Ovary (tissue), 9 donors: ENCODE data around the gene MIDN. TPM values are rescaled to one million over a fixed set of nuclear protein-coding genes. Genes with fewer than 3 reads are reported as not detected.

Source experiments
- DNase-seq, 5 donors: peaks; one replicate each; pipeline ENCODE4 v3.0.0-alpha.2; 2019 to 2020
- H3K27ac ChIP-seq, 2 donors: fragments of 200-600 bp; one replicate each; pipeline versions ENCODE4 v1.5.1 to v1.8.0; 2019 to 2022
- H3K27me3 ChIP-seq: fragments of 200-600 bp; one replicate; pipeline ENCODE4 v1.8.0; 2022
- H3K36me3 ChIP-seq: fragments of 200-600 bp; sonication (generic); one replicate; pipeline ENCODE4 v1.5.1; 2019
- H3K4me1 ChIP-seq: one replicate; pipeline ENCODE4 v1.8.1; 2013; ENCODE audit warnings: mild to moderate bottlenecking, moderate library complexity; ENCODE audit not compliant: insufficient read depth
- H3K4me3 ChIP-seq: fragments of 200-600 bp; sonication (generic); one replicate; pipeline ENCODE4 v1.5.1; 2017
- H3K9me3 ChIP-seq, 2 donors: fragments of 200-600 bp in 1 of 2; sonication (generic) in 1 of 2; one replicate each; pipeline versions ENCODE4 v1.5.1 to v1.8.1; 2013 to 2019; ENCODE audit warnings: mild to moderate bottlenecking in 1 of 2, moderate library complexity in 1 of 2
- CTCF ChIP-seq, 3 donors: fragments of 450-650 bp in 2 of 3; fragments of 200-600 bp in 1 of 3; IDR thresholded peaks; one replicate each; pipeline versions ENCODE4 v1.5.1 to v1.8.0; 2016 to 2022; ENCODE audit warnings: antibody characterized with exemption in 3 of 3, mild to moderate bottlenecking in 1 of 3
- EP300 ChIP-seq: sonication (generic); formaldehyde crosslinking; IDR thresholded peaks from one replicate; pipeline ENCODE4 v1.6.1; 2017; ENCODE audit warnings: antibody characterized with exemption
- POLR2A ChIP-seq: fragments of 450-650 bp; IDR thresholded peaks from one replicate; pipeline ENCODE4 v1.6.1; 2017; ENCODE audit warnings: antibody characterized with exemption, mild to moderate bottlenecking, moderate library complexity
- WGBS, 3 donors: extraction: QIAGEN DNeasy Blood & Tissue Kit in 1 of 3; methylation state at CpG; one replicate each; pipeline versions ENCODE4 v1.1.5 to v1.1.7; 2013 to 2017; 5-methylcytosine and 5-hydroxymethylcytosine counted together
- intact Hi-C, 4 donors: fragments of 100-400 bp; cut with DNase I; formaldehyde crosslinking; loops; one replicate each; pipeline versions ENCODE4 v1.11.0 to v1.15.1; 2022 to 2023
- polyA plus RNA-seq, 2 donors: library from polyadenylated mRNA; stranded (reverse); fragments of 200-250 nt in 1 of 2; fragments of 350-450 nt in 1 of 2; fragmentation: Illumina TruSeq in 1 of 2; extraction: RNeasy Lipid Tissue Mini Kit (QIAGEN cat#74804) in 1 of 2; gene quantifications; one replicate each; pipeline ENCODE4 v1.2.3, GENCODE V29; 2013 to 2014
- total RNA-seq, 7 donors: library from RNA; depleted of rRNA in 2 of 7; stranded (reverse); fragments of >200 nt in 2 of 7; fragmentation: NEBNext Ultra II Directional in 3 of 7; extraction: Animal tissue kit (Norgen Biotek cat#: 25700) in 3 of 7; gene quantifications; one replicate each; pipeline versions ENCODE4 v1.1.0 to v1.2.4, GENCODE V29; 2016 to 2023
- donor health status: DM: no; HTN: no; CAD: no; lungs with moderate emphysema.
- donor health status: DM: no; HTN: no; CAD: no.
- donor health status: Bipolar disorder and iron deficiency.
- donor health status: DM: yes; HTN: yes; CAD: no.
- donor health status: DM: no; HTN: no; CAD: no.
- donor health status: DM: yes; HTN: yes; CAD: no.

The MIDN gene
- total and polyA plus RNA-seq, 9 donors, result 10.1 to 261 (median 105) TPM

DNA sequence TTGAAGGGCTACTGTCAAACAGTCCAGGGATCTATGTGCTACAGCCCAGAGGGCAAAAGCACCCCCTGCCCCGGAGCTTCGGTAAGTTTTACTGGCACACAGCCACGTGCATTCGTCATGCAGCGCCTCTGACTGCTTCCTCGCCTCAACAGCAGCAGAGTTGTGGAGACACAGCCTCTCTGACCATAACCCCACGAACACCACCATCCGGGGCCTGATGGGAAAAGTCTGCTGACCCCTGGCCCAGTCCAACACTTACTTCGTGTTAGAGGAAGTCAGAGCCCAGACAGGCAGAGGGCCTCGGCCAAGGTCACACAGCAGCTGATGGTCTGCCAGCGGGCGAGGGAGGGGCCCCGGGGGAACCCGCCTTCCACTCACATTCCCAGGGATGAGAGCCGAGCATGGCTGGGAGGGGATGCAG, 15.7 kb upstream of the MIDN start:
- WGBS, 3 donors, result 1 to 11% (median 6%) methylated on average over 10 to 15 of the region's 15 CpGs
- peak overlapping the region in 1 of 2 donors; percentile 51 for H3K27ac ChIP-seq
- H3K4me3 ChIP-seq, result no peak overlapping the region
- peaks cover 4% of the 10 kb centered on the region for H3K27me3 ChIP-seq
- H3K36me3 ChIP-seq, result no peaks in the 10 kb centered on the region
- TF ChIP-seq CTCF (IDR thresholded peaks at IDR 0.05) (no peak), EP300 (no peak), POLR2A (no peak)
- no peaks in the 10 kb centered on the region for H3K9me3 ChIP-seq
- DNase-seq, result peak; percentile 78 to 86 (median 85)
- intact Hi-C loops, result loop anchor here in 1 of 4 donors (10.0 kb wide), 1 partner anchor 308 kb away; the partner anchor contains the start of gene ARID3A
- H3K4me1 ChIP-seq, result peaks cover 19% of the 10 kb centered on the region

DNA sequence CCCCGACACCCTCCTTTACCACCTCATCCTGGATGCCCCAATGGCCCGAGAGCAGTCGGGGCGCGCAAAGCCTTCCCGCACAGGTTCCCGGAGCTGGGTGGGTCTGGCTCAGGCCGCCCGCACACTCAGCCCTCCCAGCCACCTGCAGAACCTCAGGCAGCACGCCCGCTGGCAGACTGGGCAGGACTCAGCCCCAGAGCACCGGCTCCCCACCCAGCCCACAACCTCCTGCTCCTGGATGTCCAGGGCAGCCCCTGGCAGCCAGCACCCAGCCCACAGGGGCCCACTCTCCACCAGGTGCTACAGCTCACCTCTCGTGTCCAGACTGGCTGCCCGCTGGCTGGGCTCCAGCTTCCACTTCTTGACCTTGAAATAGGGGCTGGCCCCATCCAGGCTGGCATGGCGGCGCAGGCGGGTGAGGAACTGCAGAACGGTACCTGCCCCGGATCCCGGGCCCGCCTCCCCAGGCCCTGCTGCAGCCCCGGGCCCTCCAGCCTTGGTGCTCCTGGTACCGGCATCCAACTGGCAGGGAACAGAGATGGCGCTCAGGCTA, 15.2 kb upstream of the MIDN start:
- WGBS, 3 donors, result 46 to 66% (median 59%) methylated on average over 24 of the region's 24 CpGs

DNA sequence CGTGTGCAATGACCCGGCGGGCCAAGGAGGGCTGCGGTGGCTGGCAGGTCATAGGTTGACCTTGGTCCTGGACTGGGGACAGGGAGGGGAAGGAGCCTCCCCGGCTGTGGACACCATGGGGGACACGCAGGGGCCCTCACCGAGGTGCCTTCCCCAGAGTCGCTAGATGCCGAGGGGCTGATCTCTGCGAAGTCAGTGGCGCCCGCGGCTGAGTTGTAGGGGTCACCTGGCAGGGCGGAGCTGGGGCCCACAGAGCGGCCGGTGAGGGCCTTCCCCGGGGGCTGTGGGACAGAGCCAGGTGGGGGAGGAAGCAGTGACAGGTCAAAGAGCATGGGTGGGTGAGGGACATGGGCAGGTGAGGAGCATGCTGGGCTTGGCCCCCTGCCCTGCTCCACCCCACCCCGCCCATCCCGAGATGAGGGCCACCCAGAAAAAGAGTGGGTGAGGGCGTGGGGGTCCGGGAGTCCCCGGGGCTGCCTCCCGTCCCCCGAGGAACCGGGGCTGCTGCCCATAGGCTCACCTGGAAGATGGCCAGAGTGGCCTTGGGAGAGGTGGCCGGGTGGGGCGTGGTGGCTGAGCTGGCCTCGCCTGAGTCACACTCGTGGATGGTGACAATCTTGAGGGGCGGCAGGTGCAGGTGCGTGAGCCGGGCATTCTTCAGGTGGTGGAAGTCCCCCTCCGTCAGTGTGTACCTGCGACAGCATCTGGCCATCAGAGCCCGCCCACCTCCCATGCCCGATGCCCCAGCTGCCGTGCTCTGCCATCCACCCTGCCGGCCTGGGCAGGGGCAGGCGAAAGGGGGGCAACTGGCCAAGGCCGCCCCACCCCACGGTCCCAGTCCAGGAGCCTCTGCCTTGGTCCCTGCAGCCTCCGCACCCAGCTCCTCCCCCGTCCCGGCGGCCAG, 14.1 kb upstream of the MIDN start:
- no peak overlapping the region for H3K4me3 ChIP-seq
- H3K27ac ChIP-seq, result no peak overlapping the region
- DNase-seq, result no peak
- no peak for TF ChIP-seq CTCF (IDR thresholded peaks at IDR 0.05)
- TF ChIP-seq POLR2A, result no peak
- no peak for TF ChIP-seq EP300
- 86 to 93% (median 89%) methylated on average over 45 of the region's 45 CpGs for WGBS, 3 donors
- H3K36me3 ChIP-seq, result no peaks in the 10 kb centered on the region
- peaks cover 23% of the 10 kb centered on the region for H3K4me1 ChIP-seq
- intact Hi-C loops, result loop anchor here in 1 of 4 donors (10.0 kb wide), 1 partner anchor 310 kb away; the partner anchor contains the start of gene ARID3A
- no peaks in the 10 kb centered on the region for H3K9me3 ChIP-seq
- H3K27me3 ChIP-seq, result peaks cover 4% of the 10 kb centered on the region

More for the DNA sequence above, 15.2 kb upstream of the MIDN start:
- TF ChIP-seq POLR2A (no peak), CTCF (IDR thresholded peaks at IDR 0.05) (no peak), EP300 (no peak)
- Histone ChIP-seq H3K27me3 (peaks cover 4% of the 10 kb centered on the region), H3K27ac (peak overlapping the region in 1 of 2 donors; percentile 51), H3K36me3 (no peaks in the 10 kb centered on the region), H3K4me1 (peaks cover 22% of the 10 kb centered on the region), H3K4me3 (no peak overlapping the region), H3K9me3 (no peaks in the 10 kb centered on the region)
- DNase-seq, result peak in 1 of 5 donors; percentile 63
- intact Hi-C loops, result loop anchor here in 1 of 4 donors (10.0 kb wide), 1 partner anchor 308 kb away; the partner anchor contains the start of gene ARID3A

DNA sequence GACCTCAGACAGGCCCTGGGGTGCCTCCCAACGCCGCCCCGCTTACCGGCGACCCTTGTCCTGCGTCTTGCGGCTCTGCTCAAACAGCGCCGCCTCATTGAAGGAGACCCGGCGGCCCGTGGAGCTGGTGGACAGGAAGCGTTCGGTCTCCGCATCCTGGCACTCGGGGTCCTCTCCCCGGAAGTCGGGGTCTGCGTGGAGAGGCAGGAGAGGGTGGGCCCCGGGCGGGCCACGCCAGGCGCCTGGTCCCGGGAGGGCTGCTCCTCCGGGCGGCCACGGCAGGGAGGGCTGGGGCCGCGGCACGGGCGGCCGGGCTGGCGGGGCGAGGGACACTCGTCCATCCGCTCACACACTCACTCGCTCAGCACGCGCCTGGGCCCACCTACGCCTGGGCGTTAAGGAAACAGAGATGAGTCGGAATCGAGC, 13.4 kb upstream of the MIDN start:
- TF ChIP-seq POLR2A (no peak), EP300 (no peak), CTCF (IDR thresholded peaks at IDR 0.05) (no peak)
- H3K36me3 ChIP-seq, result no peaks in the 10 kb centered on the region
- no peak for DNase-seq
- H3K9me3 ChIP-seq, result no peaks in the 10 kb centered on the region
- H3K4me1 ChIP-seq, result peaks cover 23% of the 10 kb centered on the region
- intact Hi-C loops, result loop anchor here in 1 of 4 donors (10.0 kb wide), 1 partner anchor 310 kb away; the partner anchor contains the start of gene ARID3A
- H3K4me3 ChIP-seq, result no peak overlapping the region
- 91 to 93% (median 92%) methylated on average over 43 of the region's 43 CpGs for WGBS, 3 donors
- peaks cover 4% of the 10 kb centered on the region for H3K27me3 ChIP-seq
- no peak overlapping the region for H3K27ac ChIP-seq
